Activated CD4-positive, alpha-beta T cell treated with anti-CD3 and anti-CD28 coated beads, Interleukin-2, Interleukin-4, amounts not matched to agents 100 ng/mL and 50 ng/mL, durations not matched to agents 16 hours and 8 hours (primary cell): ENCODE data around the gene PCDH1.
"Not testable (repeated sequence)": the region's sequence is repeated elsewhere in the genome, so short reads cannot be mapped to it uniquely, and the experiment has no call there.

ENCODE experiments used
- DNase-seq: peaks from one replicate; pipeline ENCODE4 v3.0.0-alpha.2; 2020; ENCODE audit warnings: low spot score

Gene PCDH1

GRCh38 chr5:141898448-141899049 lies 20.3 kb upstream of the PCDH1 start:
- DNase-seq, result no peak

- DNase-seq, result no peak
These were observed 19.2 kb upstream of the PCDH1 start for GRCh38 chr5:141897425-141897824.

DNA sequence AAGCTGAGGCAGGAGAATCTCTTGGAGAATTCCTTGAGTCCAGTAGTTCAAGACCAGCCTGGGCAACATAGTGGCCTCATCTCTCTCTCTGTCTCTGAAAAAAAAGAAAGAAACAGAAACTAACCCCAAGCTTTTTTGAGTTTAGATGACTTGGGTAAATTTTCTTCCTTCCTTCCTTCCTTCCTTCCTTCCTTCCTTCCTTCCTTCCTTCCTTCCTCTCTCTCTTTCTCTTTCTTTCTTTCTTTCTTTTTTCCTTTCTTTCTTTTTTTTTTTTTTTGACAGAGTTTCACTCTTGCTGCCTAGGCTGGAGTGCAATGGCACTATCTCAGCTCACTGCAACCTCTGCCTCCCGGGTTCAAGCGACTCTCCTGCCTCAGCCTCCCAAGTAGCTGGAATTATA lies 12.2 kb upstream of the PCDH1 start:
- not testable (repeated sequence) for DNase-seq

DNA sequence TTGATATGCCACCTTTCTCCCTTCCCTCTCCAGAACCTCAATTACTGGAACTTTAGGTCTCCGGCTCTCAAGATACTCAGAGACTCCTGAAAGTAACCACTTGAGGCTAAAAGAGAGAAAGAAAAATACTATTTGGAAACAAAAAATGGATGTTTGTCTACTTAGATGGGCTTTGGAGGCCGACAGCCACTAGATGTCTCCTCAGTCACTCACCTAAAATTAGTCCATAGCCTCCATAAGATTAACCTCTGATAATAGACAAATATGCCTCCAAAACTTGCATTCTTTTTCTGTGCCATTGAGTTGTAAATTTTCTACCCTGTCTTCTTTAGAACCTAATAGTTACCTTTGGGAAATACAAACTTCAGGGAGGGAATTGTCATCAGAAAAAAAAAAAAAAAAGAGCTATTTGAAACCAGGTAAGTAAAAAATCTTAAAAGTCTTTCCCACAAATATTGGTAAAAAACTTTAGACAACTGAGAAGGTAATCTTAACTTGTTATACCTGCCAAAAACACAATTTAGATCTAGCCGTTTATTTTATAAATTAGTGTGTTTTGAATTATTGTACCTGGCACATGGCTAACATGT lies 11.2 kb upstream of the PCDH1 start:
- no peak for DNase-seq

DNA sequence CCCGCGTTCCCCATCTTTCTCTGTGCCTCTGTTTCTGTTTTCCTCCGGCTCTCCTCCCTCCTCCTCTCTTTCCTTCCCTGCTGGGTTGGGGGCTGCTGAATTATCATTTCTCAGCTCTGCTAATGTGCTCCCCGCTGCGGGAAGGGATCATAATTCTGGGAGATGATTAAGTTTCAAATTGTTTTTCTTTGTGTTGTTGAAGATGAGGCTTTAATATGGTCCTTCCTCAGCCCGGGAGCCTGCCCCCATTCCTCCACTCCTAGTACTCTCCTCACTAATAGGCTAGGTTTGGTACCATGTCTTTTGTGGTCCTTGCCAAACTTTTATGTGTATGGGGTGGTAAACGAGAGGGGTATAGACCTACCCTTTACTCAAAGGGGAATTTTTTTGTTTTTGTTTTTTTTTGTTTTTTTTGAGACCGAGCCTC lies 5.7 kb upstream of the PCDH1 start:
- DNase-seq, result no peak

DNA sequence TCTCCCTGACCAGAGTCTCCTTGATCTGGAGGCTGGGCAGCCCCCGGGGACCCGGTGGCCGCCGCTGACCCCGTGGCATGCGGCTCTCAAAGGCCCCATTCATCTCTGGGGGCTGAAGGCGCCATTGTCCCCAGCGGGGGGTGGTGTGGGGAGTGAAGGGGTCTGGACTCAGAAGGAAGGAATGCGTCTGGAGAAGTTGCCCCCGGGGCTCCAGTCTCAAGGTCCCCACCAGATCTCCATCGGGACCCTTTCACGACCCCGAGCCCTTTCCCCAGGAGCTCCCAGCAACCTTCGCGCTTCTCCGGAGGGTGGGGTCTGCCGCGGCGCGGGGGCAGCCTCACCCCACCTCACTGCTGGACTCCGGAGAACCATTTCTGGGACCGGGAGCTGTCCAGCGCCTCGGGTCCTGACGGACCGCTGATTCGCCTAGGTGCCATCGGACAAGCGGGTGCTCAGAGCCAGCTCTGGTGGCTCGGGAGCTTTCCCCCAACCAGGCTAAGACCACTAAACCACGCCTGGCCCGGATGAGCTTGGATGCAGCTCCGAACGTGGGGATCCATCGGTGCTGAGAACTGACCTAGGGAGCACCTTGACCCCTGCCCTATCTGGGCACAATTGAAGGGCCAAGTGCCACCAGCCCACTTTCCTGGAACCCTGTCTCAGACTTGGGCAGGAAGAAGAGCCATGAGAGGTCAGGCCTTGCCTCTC lies 5.1 kb upstream of the PCDH1 start:
- no peak for DNase-seq

DNA sequence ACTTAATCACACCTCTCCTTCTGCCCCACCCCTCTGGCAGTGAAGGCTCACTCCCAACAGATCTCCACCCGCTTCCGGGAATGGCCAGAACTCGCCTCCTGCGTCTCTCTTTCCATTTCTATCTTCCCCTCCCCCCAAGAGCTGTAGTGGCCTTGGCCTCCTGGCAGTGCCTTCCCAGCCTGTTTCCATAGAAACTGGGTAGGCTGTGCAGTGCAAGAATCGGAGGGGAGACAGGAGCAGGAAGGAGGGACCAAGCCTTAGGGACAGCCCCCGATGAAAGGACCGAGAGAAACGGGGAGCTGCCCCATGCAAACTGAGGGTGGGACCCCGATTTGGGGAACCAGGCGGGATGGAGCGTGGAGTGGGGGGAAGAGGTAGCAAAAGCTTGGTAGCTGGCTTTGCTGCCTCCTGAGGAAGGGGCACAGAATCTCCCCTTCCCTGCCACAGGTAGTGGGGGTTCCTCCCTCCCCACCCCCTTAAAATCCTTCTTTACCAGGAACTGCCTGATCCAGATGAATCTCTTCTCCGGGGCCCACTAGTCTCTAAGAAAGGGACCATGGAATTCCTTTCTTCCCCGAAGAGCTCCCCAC lies 4.5 kb upstream of the PCDH1 start:
- DNase-seq, result no peak

- no peak for DNase-seq
These were observed 3.7 kb upstream of the PCDH1 start for GRCh38 chr5:141881886-141882285.

DNA sequence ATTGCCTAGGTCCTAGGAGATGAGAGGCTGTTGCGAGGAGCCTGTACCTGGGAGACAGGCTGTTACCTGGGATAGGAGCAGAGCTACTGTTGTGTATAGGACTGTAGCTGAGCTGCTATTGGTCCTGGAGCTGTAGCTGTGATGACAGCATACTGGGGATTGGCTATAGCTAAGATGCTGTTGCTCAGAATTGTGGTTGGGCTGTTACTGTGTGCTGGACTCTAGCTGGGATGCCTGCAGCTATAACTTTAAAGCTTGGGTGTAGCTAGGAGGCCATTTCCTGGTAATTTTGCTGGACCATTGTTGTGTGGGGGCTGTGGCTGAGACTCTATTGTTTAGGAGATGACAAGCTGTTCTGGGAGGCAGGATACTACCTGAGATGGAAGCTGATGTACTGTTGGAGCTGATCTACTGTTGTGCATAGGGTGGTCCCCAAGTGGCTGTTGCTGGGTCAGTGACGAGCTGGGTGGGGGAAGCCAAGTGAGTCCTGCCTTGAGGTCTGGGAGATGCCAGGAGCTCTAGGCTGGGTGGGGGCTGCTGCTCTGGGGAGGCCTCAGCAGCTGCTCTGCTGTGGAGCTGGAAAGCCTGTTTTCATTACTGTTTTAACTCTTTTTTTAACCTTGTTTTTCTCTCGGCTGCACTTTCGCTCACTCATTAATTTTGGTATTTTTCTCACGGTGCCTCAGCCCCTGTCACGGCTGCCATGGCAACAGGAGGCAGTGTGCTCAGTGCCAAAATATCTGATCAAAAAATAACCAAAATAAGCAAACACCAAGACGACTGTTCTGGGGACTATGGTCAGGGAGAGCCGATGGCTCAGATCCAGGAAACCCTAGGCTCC lies 3.0 kb upstream of the PCDH1 start:
- DNase-seq, result no peak

GRCh38 chr5:141879941-141880738 lies 1.9 kb upstream of the PCDH1 start:
- DNase-seq, result no peak

DNA sequence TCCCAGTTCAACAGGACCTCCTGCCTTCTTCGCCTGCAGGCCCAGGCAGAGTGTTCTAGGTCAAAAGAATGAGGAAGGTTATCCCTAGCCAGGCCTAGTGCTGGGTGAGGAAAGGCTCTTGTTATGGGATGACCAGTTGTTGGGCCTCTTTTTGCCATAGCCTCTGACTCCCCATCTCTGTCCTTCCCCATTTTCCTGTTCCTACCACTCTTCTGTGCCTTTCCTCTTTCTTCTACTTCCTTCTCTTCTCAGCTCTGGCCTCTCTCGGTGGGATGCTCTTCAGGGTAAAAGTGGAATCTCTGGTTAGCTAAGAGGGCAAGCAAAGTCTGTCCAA lies 1.2 kb upstream of the PCDH1 start:
- no peak for DNase-seq

GRCh38 chr5:141878711-141879425 lies 658 bp upstream of the PCDH1 start:
- peak; percentile 92 for DNase-seq

- DNase-seq, result no peak
These were observed 639 bp downstream of the PCDH1 start for GRCh38 chr5:141877356-141878185.

- DNase-seq, result no peak
These were observed 1.4 kb downstream of the PCDH1 start for GRCh38 chr5:141876628-141877355.

- no peak for DNase-seq
These were observed 2.2 kb downstream of the PCDH1 start for GRCh38 chr5:141875795-141876627.

- DNase-seq, result no peak
These were observed 3.0 kb downstream of the PCDH1 start for GRCh38 chr5:141875022-141875740.

DNA sequence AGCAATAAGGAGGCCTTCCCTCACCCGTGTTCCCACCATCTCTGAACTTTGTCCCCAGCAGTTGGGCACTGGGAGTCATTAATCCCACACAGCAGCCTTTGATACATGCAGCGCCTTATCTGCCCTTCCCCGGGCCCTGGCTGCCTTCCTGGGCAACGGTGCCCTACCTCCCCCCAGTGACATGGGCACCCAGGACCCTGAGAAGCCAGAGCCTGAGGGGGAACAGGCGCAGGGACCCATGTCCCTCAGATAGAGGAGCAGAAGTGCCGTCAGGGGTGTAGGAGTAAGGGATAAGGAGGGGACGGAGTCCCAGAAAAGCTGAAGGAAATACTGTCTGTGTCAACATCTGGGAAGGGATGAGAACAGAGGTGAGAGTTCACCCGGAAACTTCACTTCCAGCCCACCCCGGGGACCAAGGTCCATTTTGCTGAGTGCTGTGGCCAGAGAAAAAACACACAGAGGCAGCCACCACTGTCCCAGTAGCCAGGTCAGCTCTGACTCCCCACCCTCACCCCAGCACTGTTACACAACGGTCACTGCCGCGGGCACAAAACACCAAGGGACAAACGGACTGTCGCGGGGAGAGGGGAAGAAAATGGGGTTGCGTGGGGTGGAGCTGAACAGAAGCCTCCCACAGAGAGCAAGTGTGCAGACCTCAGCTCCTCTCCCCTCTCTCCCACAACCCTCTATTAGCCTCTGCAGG lies 3.8 kb downstream of the PCDH1 start:
- DNase-seq, result no peak
